ENCODE results near the gene ATAD3A.

The ATAD3A gene

GRCh38 chr1:1541956-1542765 is 30.2 kb downstream of the ATAD3A start:
- Histone ChIP-seq H3K4me3 (ENCODE audit: low read depth, low read length) (no peak overlapping the region), H3K36me3 (ENCODE audit: control insufficient read depth, insufficient read depth, low read length) (peaks cover 55% of the 10 kb centered on the region), H3K27ac (ENCODE audit: low read depth, low read length) (no peak overlapping the region), H3K4me1 (ENCODE audit: control insufficient read depth, insufficient read depth, low read length) (peaks cover 4% of the 10 kb centered on the region; the same call in 1 of the 2 replicates), H3K9me3 (ENCODE audit: control insufficient read depth, insufficient read depth, low read depth, low read length) (no peaks in the 10 kb centered on the region), H3K27me3 (ENCODE audit: control insufficient read depth, insufficient read depth, low read length) (no peaks in the 10 kb centered on the region), H3K9ac (ENCODE audit: low read length) (no peak overlapping the region)

DNA sequence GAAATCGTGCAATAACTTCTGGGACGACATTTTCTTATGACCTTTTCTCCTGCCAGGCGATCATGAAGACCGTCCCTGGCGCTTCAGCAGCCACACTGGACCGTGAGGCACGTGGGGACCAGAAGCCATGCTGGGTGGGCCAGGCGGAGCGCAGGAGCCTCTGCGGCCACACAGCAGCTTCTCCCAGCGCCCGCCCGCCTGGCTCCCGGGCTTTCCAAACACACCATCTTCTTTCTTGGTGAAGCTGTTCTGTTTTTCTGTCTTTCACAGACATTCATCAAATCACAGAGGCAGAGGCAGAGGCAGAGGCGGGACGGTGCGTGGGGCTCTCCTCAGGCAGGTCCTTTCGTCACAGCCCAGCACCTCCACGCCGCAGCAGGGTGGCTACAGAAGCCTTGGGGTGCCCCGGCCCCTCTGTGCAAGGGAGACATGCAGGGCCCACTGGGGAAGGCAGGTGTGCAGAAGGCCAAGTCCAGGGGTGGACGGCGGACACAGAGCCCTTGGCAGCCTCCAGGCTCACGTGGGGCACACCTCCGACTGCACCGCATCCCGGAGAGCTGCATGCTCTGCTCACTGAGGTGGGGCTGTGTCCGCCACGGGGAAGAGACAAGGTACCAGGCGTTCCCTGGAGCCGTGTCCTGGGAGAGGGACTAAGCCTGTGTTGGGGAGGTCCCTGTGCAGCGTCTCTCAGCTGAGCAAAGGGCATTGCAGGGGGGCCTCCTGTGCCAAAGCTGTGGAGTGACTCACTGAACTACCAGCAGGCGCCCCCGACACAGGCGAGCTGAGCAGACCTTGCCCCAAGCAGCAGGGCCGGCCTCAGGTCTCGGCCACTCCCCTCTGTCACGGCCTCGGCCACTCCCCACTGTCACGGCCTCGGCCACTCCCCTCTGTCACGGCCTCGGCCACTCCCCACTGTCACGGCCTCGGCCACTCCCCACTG is 31.1 kb downstream of the ATAD3A start:
- H3K36me3 ChIP-seq (ENCODE audit: control insufficient read depth, insufficient read depth, low read length), result peaks cover 50% of the 10 kb centered on the region
- H3K27me3 ChIP-seq (ENCODE audit: control insufficient read depth, insufficient read depth, low read length), result no peaks in the 10 kb centered on the region
- H3K9me3 ChIP-seq (ENCODE audit: control insufficient read depth, insufficient read depth, low read depth, low read length), result no peaks in the 10 kb centered on the region
- no peak overlapping the region for H3K27ac ChIP-seq (ENCODE audit: low read depth, low read length)
- no peak overlapping the region for H3K9ac ChIP-seq (ENCODE audit: low read length)
- peaks cover 4% of the 10 kb centered on the region; the same call in 1 of the 2 replicates for H3K4me1 ChIP-seq (ENCODE audit: control insufficient read depth, insufficient read depth, low read length)
- no peak overlapping the region for H3K4me3 ChIP-seq (ENCODE audit: low read depth, low read length)

DNA sequence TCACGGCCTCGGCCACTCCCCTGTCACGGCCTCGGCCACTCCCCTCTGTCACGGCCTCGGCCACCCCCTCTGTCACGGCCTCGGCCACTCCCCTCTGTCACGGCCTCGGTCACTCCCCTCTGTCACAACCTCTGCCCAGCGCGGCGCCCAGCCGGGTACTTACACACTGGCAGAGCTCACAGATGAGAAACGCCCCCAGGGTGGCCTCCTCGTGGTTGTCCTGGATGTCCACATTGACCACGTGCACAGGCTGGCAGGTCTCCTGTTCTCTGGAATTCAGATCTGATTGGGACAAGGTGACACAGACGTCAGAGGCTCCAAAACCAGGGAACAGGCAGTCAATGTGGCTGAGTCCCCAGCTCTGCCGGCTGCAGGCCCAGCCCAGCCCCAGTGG is 31.7 kb downstream of the ATAD3A start:
- Histone ChIP-seq H3K4me3 (ENCODE audit: low read depth, low read length) (no peak overlapping the region), H3K27ac (ENCODE audit: low read depth, low read length) (no peak overlapping the region), H3K9ac (ENCODE audit: low read length) (no peak overlapping the region), H3K9me3 (ENCODE audit: control insufficient read depth, insufficient read depth, low read depth, low read length) (no peaks in the 10 kb centered on the region), H3K36me3 (ENCODE audit: control insufficient read depth, insufficient read depth, low read length) (peaks cover 49% of the 10 kb centered on the region), H3K27me3 (ENCODE audit: control insufficient read depth, insufficient read depth, low read length) (no peaks in the 10 kb centered on the region), H3K4me1 (ENCODE audit: control insufficient read depth, insufficient read depth, low read length) (peaks cover 4% of the 10 kb centered on the region; the same call in 1 of the 2 replicates)

DNA sequence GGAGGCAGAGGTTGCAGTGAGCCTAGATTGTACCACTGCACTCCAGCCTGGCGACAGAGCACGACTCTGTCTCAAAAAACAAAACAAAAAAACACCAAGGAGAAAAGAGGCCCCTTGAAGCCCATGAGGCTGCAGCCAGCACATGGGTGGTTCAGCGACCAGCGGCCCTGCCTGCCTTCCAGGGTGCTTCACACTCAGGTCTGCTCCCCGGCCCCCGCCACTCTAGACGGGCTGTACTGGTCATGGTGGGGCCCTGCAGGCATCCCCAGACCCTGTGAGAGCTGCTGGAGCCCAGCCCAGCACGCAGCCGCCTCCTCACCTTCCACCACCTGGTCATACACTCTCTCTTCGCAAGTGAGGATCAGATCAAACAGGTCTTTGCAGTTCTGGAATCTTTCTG is 32.6 kb downstream of the ATAD3A start:
- Histone ChIP-seq H3K9me3 (ENCODE audit: control insufficient read depth, insufficient read depth, low read depth, low read length) (no peaks in the 10 kb centered on the region), H3K4me1 (ENCODE audit: control insufficient read depth, insufficient read depth, low read length) (peaks cover 4% of the 10 kb centered on the region; the same call in 1 of the 2 replicates), H3K9ac (ENCODE audit: low read length) (no peak overlapping the region), H3K4me3 (ENCODE audit: low read depth, low read length) (no peak overlapping the region), H3K36me3 (ENCODE audit: control insufficient read depth, insufficient read depth, low read length) (peaks cover 49% of the 10 kb centered on the region), H3K27me3 (ENCODE audit: control insufficient read depth, insufficient read depth, low read length) (no peaks in the 10 kb centered on the region), H3K27ac (ENCODE audit: low read depth, low read length) (no peak overlapping the region)

GRCh38 chr1:1545946-1546737 is 34.2 kb downstream of the ATAD3A start:
- H3K4me3 ChIP-seq (ENCODE audit: low read depth, low read length), result no peak overlapping the region
- no peaks in the 10 kb centered on the region for H3K9me3 ChIP-seq (ENCODE audit: control insufficient read depth, insufficient read depth, low read depth, low read length)
- no peaks in the 10 kb centered on the region for H3K27me3 ChIP-seq (ENCODE audit: control insufficient read depth, insufficient read depth, low read length)
- no peak overlapping the region for H3K9ac ChIP-seq (ENCODE audit: low read length)
- H3K27ac ChIP-seq (ENCODE audit: low read depth, low read length), result no peak overlapping the region
- peaks cover 48% of the 10 kb centered on the region for H3K36me3 ChIP-seq (ENCODE audit: control insufficient read depth, insufficient read depth, low read length)
- no peaks in the 10 kb centered on the region for H3K4me1 ChIP-seq (ENCODE audit: control insufficient read depth, insufficient read depth, low read length)

DNA sequence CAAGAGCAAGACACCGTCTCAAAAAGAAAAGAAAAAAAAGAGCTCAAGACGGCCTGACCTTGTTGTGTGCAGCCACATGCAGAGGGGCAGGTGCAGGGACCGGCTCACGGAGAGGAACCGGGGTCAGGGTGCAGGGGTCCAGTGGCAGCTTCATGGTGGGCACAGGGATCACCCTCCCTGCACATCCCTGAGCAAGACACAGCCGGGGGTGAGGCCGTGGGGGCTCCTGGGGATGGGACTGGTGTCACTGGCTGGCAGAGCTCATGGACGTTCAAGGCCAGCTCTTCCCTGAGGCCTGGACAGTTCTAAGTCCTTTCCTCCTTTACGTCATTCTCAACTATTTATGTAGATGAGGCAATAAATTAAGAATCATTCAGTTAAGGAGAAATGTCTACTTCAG is 35.0 kb downstream of the ATAD3A start:
- no peak overlapping the region for H3K27ac ChIP-seq (ENCODE audit: low read depth, low read length)
- no peaks in the 10 kb centered on the region for H3K9me3 ChIP-seq (ENCODE audit: control insufficient read depth, insufficient read depth, low read depth, low read length)
- H3K27me3 ChIP-seq (ENCODE audit: control insufficient read depth, insufficient read depth, low read length), result no peaks in the 10 kb centered on the region
- no peak overlapping the region for H3K4me3 ChIP-seq (ENCODE audit: low read depth, low read length)
- no peak overlapping the region for H3K9ac ChIP-seq (ENCODE audit: low read length)
- no peaks in the 10 kb centered on the region for H3K4me1 ChIP-seq (ENCODE audit: control insufficient read depth, insufficient read depth, low read length)
- peaks cover 39% of the 10 kb centered on the region for H3K36me3 ChIP-seq (ENCODE audit: control insufficient read depth, insufficient read depth, low read length)

GRCh38 chr1:1547476-1547875 is 35.5 kb downstream of the ATAD3A start:
- H3K27me3 ChIP-seq (ENCODE audit: control insufficient read depth, insufficient read depth, low read length), result no peaks in the 10 kb centered on the region
- no peak overlapping the region for H3K4me3 ChIP-seq (ENCODE audit: low read depth, low read length)
- no peaks in the 10 kb centered on the region for H3K9me3 ChIP-seq (ENCODE audit: control insufficient read depth, insufficient read depth, low read depth, low read length)
- H3K9ac ChIP-seq (ENCODE audit: low read length), result no peak overlapping the region
- no peak overlapping the region; the same call in 1 of the 2 replicates for H3K27ac ChIP-seq (ENCODE audit: low read depth, low read length)
- H3K36me3 ChIP-seq (ENCODE audit: control insufficient read depth, insufficient read depth, low read length), result peaks cover 35% of the 10 kb centered on the region
- no peaks in the 10 kb centered on the region for H3K4me1 ChIP-seq (ENCODE audit: control insufficient read depth, insufficient read depth, low read length)

DNA sequence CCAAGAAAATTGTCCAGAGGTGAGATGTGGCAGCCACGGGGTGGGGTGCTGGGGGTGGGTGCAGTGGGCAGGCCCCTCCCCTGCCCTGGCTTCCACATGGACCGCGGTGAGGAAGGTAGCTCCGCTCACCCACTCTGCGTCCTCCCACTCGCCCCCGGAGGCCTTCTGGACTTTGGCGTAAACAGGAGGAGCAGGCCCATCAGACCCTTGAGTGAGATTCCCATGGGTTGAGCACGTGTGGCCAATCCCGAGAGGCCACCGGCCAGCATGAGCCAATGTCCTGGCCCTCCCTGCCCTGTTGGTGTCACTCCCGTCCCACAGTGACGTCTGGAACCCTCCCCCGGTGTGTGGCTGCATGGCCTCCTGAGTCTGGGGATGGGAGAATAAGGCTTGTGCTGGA is 36.6 kb downstream of the ATAD3A start:
- Histone ChIP-seq H3K4me1 (ENCODE audit: control insufficient read depth, insufficient read depth, low read length) (no peaks in the 10 kb centered on the region), H3K4me3 (ENCODE audit: low read depth, low read length) (no peak overlapping the region), H3K27ac (ENCODE audit: low read depth, low read length) (no peak overlapping the region), H3K27me3 (ENCODE audit: control insufficient read depth, insufficient read depth, low read length) (no peaks in the 10 kb centered on the region), H3K9me3 (ENCODE audit: control insufficient read depth, insufficient read depth, low read depth, low read length) (no peaks in the 10 kb centered on the region), H3K9ac (ENCODE audit: low read length) (no peak overlapping the region), H3K36me3 (ENCODE audit: control insufficient read depth, insufficient read depth, low read length) (peaks cover 25% of the 10 kb centered on the region)

DNA sequence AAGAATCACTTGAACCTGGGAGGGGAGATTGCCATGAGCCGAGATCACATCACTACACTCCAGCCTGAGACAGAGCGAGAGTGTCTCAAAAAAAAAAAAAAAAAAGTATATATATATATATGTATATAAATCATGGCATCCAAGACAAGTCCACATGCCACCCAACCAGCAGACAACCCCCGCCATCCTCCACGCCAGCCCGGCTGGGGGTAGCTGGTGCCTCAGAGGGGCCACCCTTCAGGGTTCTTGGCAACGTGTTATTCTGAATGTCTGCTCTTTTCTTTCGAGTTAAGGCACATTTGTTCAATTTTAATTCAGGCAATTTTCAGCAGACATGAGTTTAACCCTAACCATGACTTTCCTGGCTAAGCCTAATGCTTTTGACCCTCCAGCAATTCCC is 38.1 kb downstream of the ATAD3A start:
- Histone ChIP-seq H3K4me3 (ENCODE audit: low read depth, low read length) (no peak overlapping the region), H3K27me3 (ENCODE audit: control insufficient read depth, insufficient read depth, low read length) (no peaks in the 10 kb centered on the region), H3K4me1 (ENCODE audit: control insufficient read depth, insufficient read depth, low read length) (no peaks in the 10 kb centered on the region), H3K27ac (ENCODE audit: low read depth, low read length) (no peak overlapping the region), H3K9ac (ENCODE audit: low read length) (no peak overlapping the region), H3K9me3 (ENCODE audit: control insufficient read depth, insufficient read depth, low read depth, low read length) (no peaks in the 10 kb centered on the region), H3K36me3 (ENCODE audit: control insufficient read depth, insufficient read depth, low read length) (peaks cover 14% of the 10 kb centered on the region)

GRCh38 chr1:1550591-1551432 is 38.9 kb downstream of the ATAD3A start:
- no peaks in the 10 kb centered on the region for H3K4me1 ChIP-seq (ENCODE audit: control insufficient read depth, insufficient read depth, low read length)
- no peak overlapping the region for H3K9ac ChIP-seq (ENCODE audit: low read length)
- H3K27me3 ChIP-seq (ENCODE audit: control insufficient read depth, insufficient read depth, low read length), result no peaks in the 10 kb centered on the region
- H3K36me3 ChIP-seq (ENCODE audit: control insufficient read depth, insufficient read depth, low read length), result peaks cover 18% of the 10 kb centered on the region
- H3K27ac ChIP-seq (ENCODE audit: low read depth, low read length), result no peak overlapping the region
- no peaks in the 10 kb centered on the region for H3K9me3 ChIP-seq (ENCODE audit: control insufficient read depth, insufficient read depth, low read depth, low read length)
- no peak overlapping the region for H3K4me3 ChIP-seq (ENCODE audit: low read depth, low read length)
